ENCODE measurements around the gene RAB3GAP1.

GRCh38 chr2:135154962-135155361 is 102.9 kb downstream of the RAB3GAP1 start:
- TF ChIP-seq CTCF (IDR thresholded peaks at IDR 0.05), result no peak
- TF ChIP-seq EP300 (IDR thresholded peaks at IDR 0.05; ENCODE audit: borderline replicate concordance in 1 of 2, low read depth in 1 of 2, low read length in 1 of 2), result no peak
- TF ChIP-seq EZH2phosphoT487 (IDR thresholded peaks at IDR 0.05; ENCODE audit: borderline replicate concordance, low read depth), result no peak
- no peak for TF ChIP-seq POLR2AphosphoS5 (IDR thresholded peaks at IDR 0.05; ENCODE audit: low read depth, low read length)
- TF ChIP-seq TAF1 (IDR thresholded peaks at IDR 0.05; ENCODE audit: borderline replicate concordance, low read depth, low read length), result no peak
- no peak for TF ChIP-seq RAD21 (IDR thresholded peaks at IDR 0.05; ENCODE audit: low read length)
- TF ChIP-seq NRF1 (IDR thresholded peaks at IDR 0.05; ENCODE audit: low read depth, low read length), result no peak
- no peak for TF ChIP-seq RCOR1 (IDR thresholded peaks at IDR 0.05; ENCODE audit: low read length)
- no peak for TF ChIP-seq PBX3 (IDR thresholded peaks at IDR 0.05)
- TF ChIP-seq JUND (IDR thresholded peaks at IDR 0.05), result no peak
- TF ChIP-seq NFIC (IDR thresholded peaks at IDR 0.05; ENCODE audit: borderline replicate concordance), result no peak

Data from SK-N-SH (cell line).